Measurements from ENCODE around the gene TCEANC2.

TCEANC2 gene

DNA sequence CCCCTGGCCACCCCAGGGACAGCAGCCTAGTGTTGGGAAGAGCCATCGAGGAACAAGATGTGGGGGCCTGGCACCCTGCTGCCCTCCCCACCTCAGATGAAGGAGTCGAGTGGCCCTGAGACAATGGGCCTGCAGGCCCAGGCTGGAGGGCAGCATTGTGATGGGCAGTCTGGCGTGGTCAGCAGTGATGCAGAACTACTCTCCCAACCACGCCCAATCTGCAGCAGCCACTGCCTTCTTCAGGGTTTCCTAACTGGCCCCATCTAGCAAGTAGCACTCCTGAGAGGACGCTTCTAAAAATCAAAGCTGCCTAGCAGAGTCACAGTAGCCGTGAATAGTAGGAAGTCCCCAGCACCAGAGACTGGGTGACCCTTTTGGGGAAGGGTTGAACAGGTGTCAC is 80.9 kb downstream of the TCEANC2 start:
- no peak for DNase-seq (ENCODE audit: low read depth in 2 of 3, low spot score in 1 of 3)

- no peak for DNase-seq (ENCODE audit: low read depth in 2 of 3, low spot score in 1 of 3)
Observed at GRCh38 chr1:54135436-54136120, 82.2 kb downstream of the TCEANC2 start.

DNA sequence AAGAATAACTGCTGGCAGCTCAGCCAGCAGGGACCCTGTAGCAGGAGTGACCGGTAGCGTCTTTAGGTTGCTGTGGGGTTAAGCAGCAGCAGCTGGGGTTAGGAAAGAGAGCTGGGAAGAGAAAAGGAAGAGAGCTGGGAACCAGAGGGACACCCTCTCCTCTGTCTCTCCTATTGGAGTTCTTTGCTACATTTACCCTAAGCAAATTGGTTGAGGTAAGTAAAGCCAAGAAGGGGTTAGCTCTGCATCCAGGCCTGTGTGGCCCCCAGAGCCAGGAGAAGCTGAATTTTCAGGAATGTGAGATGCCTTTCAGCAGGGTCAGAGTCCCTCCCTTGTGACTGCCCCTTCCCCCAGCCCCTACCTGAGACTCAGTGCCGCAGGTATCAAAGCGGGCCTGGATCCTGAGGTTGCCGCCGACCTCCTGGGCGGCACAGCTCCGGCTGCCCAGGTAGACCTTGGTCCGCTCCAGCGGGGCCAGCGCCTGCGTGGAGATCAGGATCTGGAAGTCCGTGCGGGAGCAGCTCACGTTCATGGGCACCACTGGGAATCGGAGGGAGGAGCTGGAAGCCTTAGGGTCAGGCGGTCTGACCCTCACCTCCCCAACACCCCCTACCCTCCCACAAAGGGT is 83.0 kb downstream of the TCEANC2 start:
- no peak for DNase-seq (ENCODE audit: low read depth in 2 of 3, low spot score in 1 of 3)

DNA sequence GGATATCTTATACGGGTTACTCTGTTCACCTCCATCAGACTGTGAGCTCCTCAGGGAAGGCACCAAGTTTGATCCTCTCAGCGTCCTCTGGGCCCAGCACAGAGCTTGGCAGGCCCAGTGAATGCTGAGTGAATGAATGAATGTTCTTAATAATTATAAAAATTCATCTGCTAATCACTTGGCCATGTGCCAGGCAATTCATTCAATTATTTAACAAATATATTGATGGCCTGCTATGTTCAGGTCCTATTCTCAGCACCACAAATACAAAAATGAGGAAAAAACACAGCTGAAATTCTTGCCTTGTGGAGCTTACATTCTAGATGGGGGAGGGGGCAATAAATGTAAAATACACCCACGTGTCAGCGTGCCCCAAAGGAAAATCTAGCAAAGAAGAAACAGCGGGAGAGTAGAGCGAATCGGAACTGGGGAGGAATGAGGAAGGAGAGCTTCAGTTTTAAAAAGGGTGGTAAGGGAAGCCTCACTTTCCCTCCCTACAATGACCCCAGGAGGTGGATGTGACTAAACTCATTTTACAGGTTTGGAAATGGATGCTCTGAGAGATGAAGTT is 83.6 kb downstream of the TCEANC2 start:
- no peak for DNase-seq (ENCODE audit: low read depth in 2 of 3, low spot score in 1 of 3)

GRCh38 chr1:54137534-54138061 is 84.2 kb downstream of the TCEANC2 start:
- DNase-seq (ENCODE audit: low read depth in 2 of 3, low spot score in 1 of 3), result no peak

DNA sequence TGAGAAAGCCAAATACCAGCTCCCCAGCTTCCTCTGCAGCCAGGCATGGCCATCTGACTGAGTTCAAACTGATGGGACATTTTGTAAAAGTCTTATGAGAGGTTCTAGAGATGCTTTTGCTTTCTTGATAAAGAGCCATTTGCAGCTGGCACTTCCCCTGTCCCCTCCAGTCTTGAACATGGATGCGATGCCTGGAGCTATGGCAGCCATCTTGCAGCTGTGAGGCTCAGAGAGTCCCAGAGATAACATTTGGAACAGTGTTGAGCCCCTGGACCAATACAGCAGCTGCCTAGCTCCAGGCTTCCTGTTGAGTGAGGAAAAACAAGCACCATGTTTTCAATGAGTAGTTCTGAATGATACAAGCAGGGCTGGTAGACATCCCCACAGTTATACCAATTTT is 85.6 kb downstream of the TCEANC2 start:
- no peak for DNase-seq (ENCODE audit: low read depth in 2 of 3, low spot score in 1 of 3)

DNA sequence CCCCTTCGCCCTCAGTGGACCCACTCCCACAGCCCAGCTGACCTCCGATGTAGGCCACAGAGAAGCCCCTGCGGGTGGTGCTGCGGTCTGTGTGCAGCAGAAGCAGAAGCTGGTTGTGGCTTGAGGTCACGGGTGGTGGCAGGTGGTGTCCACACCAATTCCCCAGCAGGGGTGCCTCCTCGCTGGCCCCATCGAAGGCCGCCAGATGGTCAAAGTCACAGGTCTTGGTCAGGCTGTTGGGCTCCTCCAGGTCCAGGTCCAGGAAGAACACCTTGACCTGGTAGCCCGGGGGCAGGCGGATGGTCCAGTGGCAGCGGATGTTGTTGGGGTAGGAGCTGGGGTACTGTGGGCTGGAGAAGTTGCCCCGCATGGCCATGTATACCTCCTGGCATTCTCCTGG is 86.3 kb downstream of the TCEANC2 start:
- DNase-seq (ENCODE audit: low read depth in 2 of 3, low spot score in 1 of 3), result no peak

DNA sequence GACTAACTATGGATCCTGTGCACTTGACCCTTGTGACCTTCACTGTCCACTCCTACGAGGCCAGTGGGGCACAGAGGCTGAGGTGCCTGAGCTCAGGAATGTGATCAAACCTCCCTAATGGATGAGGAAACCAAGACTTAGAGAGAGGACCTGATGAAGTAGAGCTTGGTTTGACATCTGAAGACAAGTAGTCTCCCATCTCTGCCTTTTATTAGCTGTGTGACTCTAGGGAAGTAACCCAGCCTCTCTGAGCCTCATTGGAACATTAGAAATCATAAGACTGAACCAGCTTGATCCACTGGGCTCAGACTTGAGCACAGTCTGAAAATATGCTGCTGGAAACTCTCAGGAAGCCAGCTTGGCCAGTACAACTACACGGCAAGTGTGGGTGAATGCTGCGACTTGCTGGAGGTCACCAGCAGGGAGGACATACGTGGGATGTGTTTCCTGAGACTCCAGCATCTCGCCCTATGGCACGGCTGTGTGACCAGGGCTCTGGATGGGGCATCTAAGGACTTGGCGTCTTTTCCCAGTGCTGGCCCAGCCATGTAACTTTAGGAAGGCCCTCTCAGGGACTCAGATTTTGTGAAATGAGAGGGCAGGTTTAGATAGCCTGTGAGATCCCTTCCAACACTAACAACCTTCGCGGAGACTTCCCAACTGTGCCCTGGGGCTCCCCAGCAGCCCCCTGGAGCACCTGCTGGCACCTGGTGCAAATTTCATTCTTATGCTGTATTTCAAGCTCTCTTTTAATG is 88.9 kb downstream of the TCEANC2 start:
- no peak for DNase-seq (ENCODE audit: low read depth in 2 of 3, low spot score in 1 of 3)

DNA sequence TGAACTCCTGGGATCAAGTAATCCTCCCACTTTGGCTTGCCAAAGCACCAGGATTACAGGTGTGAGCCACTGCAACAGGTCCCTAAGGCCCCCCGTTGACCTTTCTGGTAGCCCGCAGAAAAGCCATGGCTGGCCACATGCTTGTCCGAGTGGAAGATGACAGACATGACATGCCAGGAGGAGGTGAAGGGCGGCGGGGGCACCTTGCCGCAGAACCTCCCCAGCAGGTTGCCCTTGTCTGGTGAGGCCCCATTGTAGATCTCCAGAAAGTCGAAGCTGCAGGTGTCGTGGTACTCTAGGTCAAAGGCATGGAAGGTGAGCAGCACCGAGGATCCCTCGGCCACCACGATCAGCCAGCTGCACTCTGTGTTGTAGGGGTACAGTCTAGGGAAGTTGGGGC is 91.0 kb downstream of the TCEANC2 start:
- DNase-seq (ENCODE audit: low read depth in 2 of 3, low spot score in 1 of 3), result no peak

DNA sequence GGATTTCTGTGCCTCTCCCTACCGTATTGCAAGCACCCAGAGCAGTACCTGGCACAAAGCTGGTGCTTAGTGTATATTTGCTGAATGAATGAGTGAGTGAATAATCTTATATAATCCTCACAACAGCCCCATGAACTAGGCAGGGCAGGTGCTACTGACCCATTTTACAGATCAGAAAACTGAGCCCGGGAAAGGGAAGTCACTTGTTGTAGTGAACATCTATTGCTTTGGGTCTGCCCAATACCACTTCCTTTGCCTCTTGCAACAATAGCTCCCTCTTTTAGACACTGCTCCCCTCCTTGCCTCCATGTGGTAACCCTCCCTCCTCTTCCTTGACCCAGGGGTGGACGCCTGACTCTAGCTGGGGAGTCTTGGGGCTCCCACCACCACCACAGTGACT is 96.3 kb downstream of the TCEANC2 start:
- DNase-seq (ENCODE audit: low read depth in 2 of 3, low spot score in 1 of 3), result no peak

- DNase-seq (ENCODE audit: low read depth in 2 of 3, low spot score in 1 of 3), result no peak
Observed at GRCh38 chr1:54151013-54151412, 97.6 kb downstream of the TCEANC2 start.

GRCh38 chr1:54152696-54153095 is 99.3 kb downstream of the TCEANC2 start, which contains the start of gene CDCP2:
CDCP2 (minus strand) TSS chr1:54153000; CDS start chr1:54152922, 78 bp downstream.
- no peak for DNase-seq (ENCODE audit: low read depth in 2 of 3, low spot score in 1 of 3)

GRCh38 chr1:54153535-54154439 is 100.4 kb downstream of the TCEANC2 start:
- no peak for DNase-seq (ENCODE audit: low read depth in 2 of 3, low spot score in 1 of 3)

Data from stimulated activated CD4-positive, alpha-beta T cell treated with anti-CD3 and anti-CD28 coated beads, Interleukin-12 subunit alpha, Interleukin-12 subunit beta, amount 100 ng/mL, for 48 hours (primary cell).